ENCODE measurements around the gene RNF166. TPM values are rescaled to one million over a fixed set of nuclear protein-coding genes. Genes with fewer than 3 reads are reported as not detected.
A peak's percentile ranks its signal among the peaks of the same experiment; 100 is the strongest.

The RNF166 gene
- total RNA-seq, 2 donors from 2014 or later = 24.2 to 27.2 TPM

DNA sequence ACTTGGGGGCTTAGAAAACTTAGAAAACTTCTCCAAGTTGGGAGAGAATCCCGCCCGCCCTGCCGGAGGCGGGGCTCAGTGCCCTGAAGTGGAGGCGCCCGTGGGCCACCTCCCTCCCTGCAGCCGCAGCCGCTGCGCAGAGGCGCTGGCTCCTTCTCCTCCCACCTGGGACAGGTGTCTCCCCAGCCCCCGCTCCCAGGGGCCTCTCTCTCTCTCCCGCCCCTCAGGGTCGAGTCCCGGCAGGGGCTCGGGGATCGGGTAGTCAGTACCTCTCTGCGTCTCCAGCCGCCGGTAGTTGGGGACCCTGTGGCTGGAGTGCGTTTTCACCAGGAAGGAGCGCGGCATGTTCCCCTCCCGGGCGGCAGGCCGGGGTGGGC lies 20.2 kb downstream of the RNF166 start:
- no peak for TF ChIP-seq CTCF (conservative IDR thresholded peaks at IDR 0.05)
- Mint-ChIP-seq H3K9me3 (no peaks in the 10 kb centered on the region), H3K27me3 (ENCODE audit: insufficient read depth) (peaks cover 40% of the 10 kb centered on the region), H3K36me3 (ENCODE audit: low read depth) (no peaks in the 10 kb centered on the region), H3K4me1 (peaks cover 10% of the 10 kb centered on the region), H3K27ac (no peak overlapping the region), H3K4me3 (peak overlapping the region; percentile 57)
- Histone ChIP-seq H3K4me1 (ENCODE audit: control insufficient read depth, insufficient read depth, low read length) (no peaks in the 10 kb centered on the region), H3K27ac (ENCODE audit: low read depth, low read length) (no peak overlapping the region), H3K27me3 (ENCODE audit: control insufficient read depth, insufficient read depth, low read length, poor library complexity, severe bottlenecking) (peaks cover 35% of the 10 kb centered on the region), H3K9me3 (ENCODE audit: control insufficient read depth, low read length) (no peaks in the 10 kb centered on the region), H3K4me3 (ENCODE audit: low read length) (peak overlapping the region; percentile 76), H3K36me3 (ENCODE audit: control insufficient read depth, insufficient read depth, low read length) (no peaks in the 10 kb centered on the region), H3K9ac (ENCODE audit: extremely low read depth, low read length, poor library complexity, severe bottlenecking) (no peak overlapping the region)
- WGBS, 2 experiments (ENCODE audit: insufficient coverage in 1 of 2, insufficient read length in 1 of 2) = 0 to 1% methylated on average over 6 to 25 of the region's 25 CpGs
- no peak for DNase-seq

GRCh38 chr16:88685156-88686061 lies 20.8 kb downstream of the RNF166 start:
- peaks cover 10% of the 10 kb centered on the region for H3K4me1 Mint-ChIP-seq
- peaks cover 34% of the 10 kb centered on the region for H3K27me3 Mint-ChIP-seq (ENCODE audit: insufficient read depth)
- peak; percentile 77 for DNase-seq
- no peaks in the 10 kb centered on the region for H3K36me3 ChIP-seq (ENCODE audit: control insufficient read depth, insufficient read depth, low read length)
- H3K36me3 Mint-ChIP-seq (ENCODE audit: low read depth) = peaks cover 2% of the 10 kb centered on the region
- H3K9ac ChIP-seq (ENCODE audit: extremely low read depth, low read length, poor library complexity, severe bottlenecking) = no peak overlapping the region
- no peaks in the 10 kb centered on the region for H3K9me3 Mint-ChIP-seq
- no peak overlapping the region for H3K27ac Mint-ChIP-seq
- peak; percentile 84 for TF ChIP-seq CTCF (conservative IDR thresholded peaks at IDR 0.05)
- no peaks in the 10 kb centered on the region for H3K4me1 ChIP-seq (ENCODE audit: control insufficient read depth, insufficient read depth, low read length)
- no peaks in the 10 kb centered on the region for H3K9me3 ChIP-seq (ENCODE audit: control insufficient read depth, low read length)
- WGBS, 2 experiments (ENCODE audit: insufficient coverage in 1 of 2, insufficient read length in 1 of 2) = 13 to 18% methylated on average over 15 to 33 of the region's 33 CpGs
- peaks cover 35% of the 10 kb centered on the region for H3K27me3 ChIP-seq (ENCODE audit: control insufficient read depth, insufficient read depth, low read length, poor library complexity, severe bottlenecking)
- H3K27ac ChIP-seq (ENCODE audit: low read depth, low read length) = no peak overlapping the region
- H3K4me3 ChIP-seq (ENCODE audit: low read length) = peak overlapping the region; percentile 76
- H3K4me3 Mint-ChIP-seq = peak overlapping the region; percentile 57

DNA sequence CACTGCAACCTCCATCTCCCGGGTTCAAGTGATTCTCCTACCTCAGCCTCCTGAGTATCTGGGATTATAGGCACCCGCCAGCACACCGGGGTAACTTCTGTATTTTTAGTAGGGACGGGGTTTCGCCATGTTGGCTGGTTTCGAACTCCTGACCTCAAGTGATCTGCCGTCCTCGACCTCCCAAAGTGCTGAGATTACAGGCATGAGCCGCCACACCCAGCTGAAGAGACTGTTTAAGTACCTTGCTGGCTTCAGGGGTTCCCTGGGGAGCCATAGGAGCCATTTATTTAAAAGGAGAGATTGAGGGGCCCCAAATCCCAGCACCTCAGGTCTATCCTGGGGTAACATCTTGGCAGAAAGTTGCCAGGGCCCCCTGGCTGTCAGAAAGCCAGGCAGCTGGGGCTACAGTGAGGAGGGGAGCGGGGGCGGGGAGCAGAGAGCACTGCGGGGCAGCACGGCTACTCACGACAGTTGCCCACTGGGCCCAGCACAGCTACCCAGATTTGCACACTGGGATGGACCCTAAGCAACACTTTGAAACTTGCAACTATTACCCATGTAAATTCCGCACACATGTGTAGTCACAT lies 21.5 kb downstream of the RNF166 start:
- Histone ChIP-seq H3K9ac (ENCODE audit: extremely low read depth, low read length, poor library complexity, severe bottlenecking) (no peak overlapping the region), H3K9me3 (ENCODE audit: control insufficient read depth, low read length) (no peaks in the 10 kb centered on the region), H3K4me1 (ENCODE audit: control insufficient read depth, insufficient read depth, low read length) (no peaks in the 10 kb centered on the region), H3K4me3 (ENCODE audit: low read length) (no peak overlapping the region), H3K27ac (ENCODE audit: low read depth, low read length) (no peak overlapping the region), H3K36me3 (ENCODE audit: control insufficient read depth, insufficient read depth, low read length) (no peaks in the 10 kb centered on the region), H3K27me3 (ENCODE audit: control insufficient read depth, insufficient read depth, low read length, poor library complexity, severe bottlenecking) (peaks cover 35% of the 10 kb centered on the region)
- H3K4me3 Mint-ChIP-seq = no peak overlapping the region
- no peak overlapping the region for H3K27ac Mint-ChIP-seq
- DNase-seq = no peak
- H3K9me3 Mint-ChIP-seq = no peaks in the 10 kb centered on the region
- H3K36me3 Mint-ChIP-seq (ENCODE audit: low read depth) = peaks cover 2% of the 10 kb centered on the region
- 73 to 87% methylated on average over 11 to 15 of the region's 15 CpGs for WGBS, 2 experiments (ENCODE audit: insufficient coverage in 1 of 2, insufficient read length in 1 of 2)
- peaks cover 33% of the 10 kb centered on the region for H3K27me3 Mint-ChIP-seq (ENCODE audit: insufficient read depth)
- H3K4me1 Mint-ChIP-seq = peaks cover 10% of the 10 kb centered on the region
- TF ChIP-seq CTCF (conservative IDR thresholded peaks at IDR 0.05) = no peak

Measured in endodermal cell (in vitro differentiated cells).